HCT116 (cell line): Measurements from ENCODE around the gene ILF2. TPM values are rescaled to one million over a fixed set of nuclear protein-coding genes. Genes with fewer than 3 reads are reported as not detected.

Experiments used
- ATAC-seq: fragments of 200-7000 bp; cut with Tn5 transposase; 2 replicates; pipeline ENCODE4 v1.9.1; 2020; ENCODE audit warnings: mild to moderate bottlenecking, moderate library complexity
- BruUV-seq: library from RNA; stranded (reverse); fragments of 400-500 nt; replicated peaks from 2 replicates; lab custom pipeline; 2021; lab: Mats Ljungman, UMichigan
- CTCF ChIA-PET: fragments of 300-600 bp; sonication (Branson Sonifier 250); formaldehyde crosslinking; loops from one replicate; lab custom pipeline; 2021; ENCODE audit warnings: antibody characterized with exemption; lab: Charles Lee
- POLR2A ChIA-PET: fragments of 300-600, 350-600 bp; sonication (Branson Sonifier 250); formaldehyde crosslinking; loops from one replicate; lab custom pipeline; 2021; ENCODE audit warnings: antibody characterized with exemption; lab: Charles Lee
- RAD21 ChIA-PET, 2 experiments: fragments of 300-600 bp; sonication (Branson Sonifier 250); formaldehyde crosslinking; loops; one replicate each; lab custom pipeline; 2023; ENCODE audit warnings: low total read pairs in 2 of 2; ENCODE audit not compliant: uncharacterized antibody in 2 of 2, unreplicated experiment in 2 of 2, low non-redundant PET in 1 of 2; lab: Charles Lee
- DNase-seq: peaks from one replicate; pipeline ENCODE4 v3.0.0-alpha.2; 2010; ENCODE audit warnings: low read depth, low spot score
- H2AFZ ChIP-seq: fragments of 200-600 bp; shearing (Covaris generic), sonication (generic); 2 replicates; pipeline ENCODE4 v1.6.1; 2017; ENCODE audit warnings: low read depth, mixed run types, mixed read lengths, antibody characterized with exemption, low read length; ENCODE audit not compliant: poor library complexity, severe bottlenecking
- H3K27ac ChIP-seq: 2 replicates; pipeline ENCODE4 v1.5.1; 2012; ENCODE audit warnings: low read depth, low read length
- H3K27me3 ChIP-seq: fragments of 200-600 bp; sonication (generic); 2 replicates; pipeline ENCODE4 v1.6.1; 2016; ENCODE audit warnings: mixed run types, low read length, mixed read lengths; ENCODE audit not compliant: insufficient read depth
- H3K36me3 ChIP-seq, 2 experiments: fragments of 200-500 bp in 1 of 2; fragments of 200-600 bp in 1 of 2; sonication (Bioruptor generic) in 1 of 2; sonication (generic) in 1 of 2; 2 replicates each; pipeline versions ENCODE4 v1.5.1 to v1.6.1; 2014 to 2016; ENCODE audit warnings: low read length in 2 of 2, inconsistent platforms in 1 of 2, mixed read lengths in 1 of 2, mixed run types in 1 of 2; ENCODE audit not compliant: insufficient read depth in 2 of 2, control insufficient read depth in 1 of 2
- H3K4me1 ChIP-seq, 2 experiments: fragments of 200-600 bp in 1 of 2; sonication (generic) in 1 of 2; 2 replicates each; pipeline versions ENCODE4 v1.5.1 to v1.6.1; 2012 to 2017; ENCODE audit warnings: low read length in 2 of 2, inconsistent platforms in 1 of 2, mild to moderate bottlenecking in 1 of 2, mixed read lengths in 1 of 2, mixed run types in 1 of 2, moderate library complexity in 1 of 2; ENCODE audit not compliant: insufficient read depth in 2 of 2, control insufficient read depth in 1 of 2
- H3K4me2 ChIP-seq: fragments of 200-600 bp; sonication (generic); 2 replicates; pipeline ENCODE4 v1.6.1; 2017; ENCODE audit warnings: mixed run types, low read length, mixed read lengths
- H3K4me3 ChIP-seq, 2 experiments: fragments of 200-600 bp in 1 of 2; sonication (generic) in 1 of 2; replicated peaks in 1 of 2; 2 replicates each; pipeline ENCODE4 v1.5.1; 2011 to 2016; ENCODE audit warnings: low read length in 2 of 2, control low read depth in 1 of 2, low read depth in 1 of 2, mild to moderate bottlenecking in 1 of 2, mixed read lengths in 1 of 2, mixed run types in 1 of 2
- H3K79me2 ChIP-seq: fragments of 200-600 bp; sonication (generic); 2 replicates; pipeline ENCODE4 v1.6.1; 2017; ENCODE audit warnings: mild to moderate bottlenecking, mixed run types, low read length, moderate library complexity, mixed read lengths; ENCODE audit not compliant: insufficient read depth
- H3K9ac ChIP-seq: fragments of 200-600 bp; sonication (generic); 2 replicates; pipeline ENCODE4 v1.6.1; 2016; ENCODE audit warnings: low read length, mixed read lengths
- H3K9me2 ChIP-seq: fragments of 200-600 bp; sonication (generic), shearing (Covaris generic); 2 replicates; pipeline ENCODE4 v1.6.1; 2017; ENCODE audit warnings: mixed run types, mild to moderate bottlenecking, moderate library complexity; ENCODE audit not compliant: insufficient read depth
- H3K9me3 ChIP-seq, 2 experiments: fragments of 200-500 bp in 1 of 2; fragments of 200-600 bp in 1 of 2; sonication (Bioruptor generic) in 1 of 2; sonication (generic) in 1 of 2; 2 replicates each; pipeline ENCODE4 v1.6.1; 2014 to 2017; ENCODE audit warnings: low read length in 2 of 2, mixed read lengths in 2 of 2, inconsistent platforms in 1 of 2, low read depth in 1 of 2, mild to moderate bottlenecking in 1 of 2, mixed run types in 1 of 2, moderate library complexity in 1 of 2; ENCODE audit not compliant: control insufficient read depth in 1 of 2, insufficient read depth in 1 of 2
- H4K20me1 ChIP-seq: fragments of 200-600 bp; sonication (generic), shearing (Covaris generic); 2 replicates; pipeline ENCODE4 v1.6.1; 2017; ENCODE audit warnings: mixed run types, mild to moderate bottlenecking, moderate library complexity; ENCODE audit not compliant: insufficient read depth
- EGR1 ChIP-seq: IDR thresholded peaks from 2 replicates; pipeline ENCODE4 v1.6.1; 2012; ENCODE audit warnings: low read depth
- JUND ChIP-seq: IDR thresholded peaks from 2 replicates; pipeline ENCODE4 v1.6.1; 2012
- POLR2AphosphoS5 ChIP-seq: IDR thresholded peaks from 2 replicates; pipeline ENCODE4 v1.6.1; 2011; ENCODE audit warnings: mild to moderate bottlenecking, low read depth, low read length, moderate library complexity
- ZBTB33 ChIP-seq: IDR thresholded peaks from 2 replicates; pipeline ENCODE4 v1.6.1; 2011; ENCODE audit warnings: mild to moderate bottlenecking, low read length, moderate library complexity; ENCODE audit not compliant: insufficient replicate concordance; ENCODE audit errors: extremely low read depth
- ZFX ChIP-seq: fragments of 450-650 bp; IDR thresholded peaks from 2 replicates; pipeline ENCODE4 v1.6.1; 2017
- intact Hi-C: fragments of 100-400 bp; cut with micrococcal nuclease; formaldehyde crosslinking; loops from 2 replicates; pipeline ENCODE4 v1.10.0; 2022
- total RNA-seq: library from RNA; stranded (reverse); gene quantifications from one replicate; pipeline ENCODE4 v1.2.1, GENCODE V29; 2021; ENCODE audit not compliant: unreplicated experiment

The ILF2 gene
- total RNA-seq, 1 experiment from 2014 or later, result 335 TPM

DNA sequence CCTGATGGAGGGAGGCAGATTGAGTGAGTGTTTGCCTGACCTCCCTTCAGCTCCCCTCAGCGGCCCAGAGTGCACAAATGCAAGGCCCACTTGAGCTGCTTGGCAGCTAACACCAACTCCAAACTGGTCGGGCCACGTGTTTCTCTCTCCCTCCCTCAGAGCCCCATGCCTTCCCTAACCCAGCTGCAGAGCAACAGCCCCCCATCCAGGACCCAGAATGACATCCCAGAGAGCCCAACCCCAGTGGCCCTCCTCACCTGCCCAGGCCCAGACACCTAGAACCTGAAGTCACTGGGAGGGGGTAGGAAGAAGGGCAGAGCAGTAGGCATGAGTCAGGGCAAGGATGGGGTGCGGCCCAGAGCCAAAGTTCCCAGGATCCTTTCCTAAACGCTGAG lies 53.9 kb downstream of the ILF2 start:
- peak overlapping the region; percentile 73 for H3K4me2 ChIP-seq
- TF ChIP-seq JUND, result no peak
- TF ChIP-seq, all 23 proteins: peak for 0
- BruUV-seq, result TSS peak; percentile 64
- Histone ChIP-seq H3K9me2 (no peaks in the 10 kb centered on the region), H3K9me3 (no peaks in the 10 kb centered on the region), H3K4me1 (peaks cover 39 to 57% of the 10 kb centered on the region in 2 experiments), H3K27ac (peak overlapping the region; percentile 79), H3K27me3 (no peaks in the 10 kb centered on the region), H2AFZ (no peak overlapping the region), H3K4me3 (no peak overlapping the region), H3K79me2 (peaks cover 33% of the 10 kb centered on the region), H3K9ac (peak overlapping the region; percentile 61), H4K20me1 (no peaks in the 10 kb centered on the region), H3K36me3 (no peaks in the 10 kb centered on the region)
- ChIA-PET POLR2A (interaction anchor here (0.6 to 9.1 kb wide), 7 partner anchors 7 to 363 kb away, joined by 3 to 172 read pairs (median 13); partner anchors contain the start of genes CHTOP, S100A1, S100A13 and S100A6), CTCF (interaction anchor here (1.2 to 7.7 kb wide), 7 partner anchors 10 to 106 kb away, joined by 3 to 76 read pairs (median 9); partner anchors contain the start of genes CHTOP, S100A1 and S100A13), RAD21 (interaction anchor here (0.6 to 2.2 kb wide), 5 partner anchors 10 to 44 kb away, joined by 3 to 9 read pairs (median 7); partner anchors contain the start of gene S100A13 (in 2 of the 2))
- intact Hi-C loops, result loop anchor here (2.0 kb wide), 2 partner anchors 44 to 106 kb away; no protein-coding TSS in a partner anchor
- ATAC-seq (no peak; the same call in 1 of the 2 replicates), DNase-seq (no peak)

GRCh38 chr1:153616144-153616916 lies 54.5 kb downstream of the ILF2 start, which contains the start of gene S100A14:
S100A14 (minus strand) TSS chr1:153616325; CDS start chr1:153615858, 467 bp downstream.
- intact Hi-C loops, result loop anchor here (2.0 kb wide), 2 partner anchors 44 to 106 kb away; no protein-coding TSS in a partner anchor
- H3K36me3 ChIP-seq, result no peaks in the 10 kb centered on the region
- H3K9ac ChIP-seq, result peak within 1 kb of the TSS; percentile 61
- ATAC-seq (peak; percentile 23), DNase-seq (peak; percentile 59)
- no peak within 1 kb of the TSS for H2AFZ ChIP-seq
- H3K4me2 ChIP-seq, result peak within 1 kb of the TSS; percentile 73
- POLR2A ChIA-PET, result interaction anchor here (0.6 to 9.1 kb wide), 13 partner anchors 11 to 111 kb away, joined by 3 to 172 read pairs (median 5); partner anchors contain the start of genes CHTOP, INTS3, S100A1 and S100A13
- peak; percentile 34 for TF ChIP-seq ZBTB33
- TF ChIP-seq EGR1, result no peak
- TF ChIP-seq ZFX, result peak; percentile 21; the same call in 1 of the 2 replicates
- TF ChIP-seq POLR2AphosphoS5, result peak; percentile 95
- BruUV-seq, result no TSS peak
- H3K79me2 ChIP-seq, result peaks cover 38% of the 10 kb centered on the region
- CTCF ChIA-PET, result interaction anchor here (0.6 to 7.7 kb wide), 6 partner anchors 11 to 105 kb away, joined by 3 to 76 read pairs (median 8); partner anchors contain the start of genes S100A1 and S100A13
- H4K20me1 ChIP-seq, result no peaks in the 10 kb centered on the region
- RAD21 ChIA-PET, result interaction anchor here (0.6 to 2.2 kb wide), 4 partner anchors 10 to 44 kb away, joined by 3 to 8 read pairs (median 5); partner anchors contain the start of gene S100A13 (in 2 of the 2)
- no peaks in the 10 kb centered on the region for H3K9me3 ChIP-seq
- peaks cover 42 to 63% of the 10 kb centered on the region in 2 experiments for H3K4me1 ChIP-seq
- no peaks in the 10 kb centered on the region for H3K27me3 ChIP-seq
- H3K9me2 ChIP-seq, result no peaks in the 10 kb centered on the region
- H3K27ac ChIP-seq, result peak within 1 kb of the TSS; percentile 79
- peak within 1 kb of the TSS; percentile 50 to 57 for H3K4me3 ChIP-seq
